CD1c-positive myeloid dendritic cell (primary cell): ENCODE measurements around the gene KIFC1.

Source experiments
- DNase-seq: peaks from one replicate; pipeline ENCODE4 v3.0.0-alpha.2; 2016; ENCODE audit errors: extremely low spot score

KIFC1 gene

GRCh38 chr6:33426590-33427511 is 35.2 kb downstream of the KIFC1 start:
- peak; percentile 53 for DNase-seq

- peak; percentile 47 for DNase-seq
These were observed 36.1 kb downstream of the KIFC1 start for GRCh38 chr6:33427585-33428223.

DNA sequence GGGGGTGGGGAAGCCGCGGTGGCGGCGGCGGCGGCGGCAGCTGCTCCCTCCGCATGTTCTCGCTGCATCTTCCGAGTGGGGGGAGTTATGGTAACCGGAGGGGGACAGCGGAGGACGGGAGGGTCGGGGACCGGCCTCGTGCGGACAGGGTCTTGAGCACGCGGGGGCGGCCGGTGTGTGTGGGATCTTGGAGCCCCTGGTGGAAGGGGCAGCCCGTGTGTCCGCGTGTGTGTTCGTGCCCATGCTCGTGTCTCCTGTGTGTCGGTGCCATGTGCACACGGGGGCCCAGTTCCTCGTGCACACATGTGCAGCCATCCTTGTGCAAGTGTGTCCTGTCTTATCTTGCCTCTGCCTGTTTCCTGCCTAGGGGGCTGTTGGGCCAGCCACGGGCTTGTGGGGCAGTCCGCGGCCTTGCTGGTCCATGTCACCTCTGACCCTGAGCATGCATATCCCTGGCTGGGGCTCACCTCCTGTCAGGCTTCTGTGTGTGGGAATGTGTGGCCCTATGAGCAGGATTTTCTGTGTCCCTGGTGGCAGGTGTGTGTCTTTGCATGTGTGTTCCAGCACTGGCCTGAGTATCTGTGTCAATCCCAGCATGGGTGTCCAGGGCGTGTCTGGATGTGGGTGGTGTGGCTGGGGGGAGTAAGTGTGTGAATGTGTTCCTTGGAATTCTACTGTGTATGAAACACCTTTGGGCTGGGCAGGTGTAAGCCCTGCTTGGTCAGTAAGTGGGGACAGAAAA is 36.8 kb downstream of the KIFC1 start:
- no peak for DNase-seq

DNA sequence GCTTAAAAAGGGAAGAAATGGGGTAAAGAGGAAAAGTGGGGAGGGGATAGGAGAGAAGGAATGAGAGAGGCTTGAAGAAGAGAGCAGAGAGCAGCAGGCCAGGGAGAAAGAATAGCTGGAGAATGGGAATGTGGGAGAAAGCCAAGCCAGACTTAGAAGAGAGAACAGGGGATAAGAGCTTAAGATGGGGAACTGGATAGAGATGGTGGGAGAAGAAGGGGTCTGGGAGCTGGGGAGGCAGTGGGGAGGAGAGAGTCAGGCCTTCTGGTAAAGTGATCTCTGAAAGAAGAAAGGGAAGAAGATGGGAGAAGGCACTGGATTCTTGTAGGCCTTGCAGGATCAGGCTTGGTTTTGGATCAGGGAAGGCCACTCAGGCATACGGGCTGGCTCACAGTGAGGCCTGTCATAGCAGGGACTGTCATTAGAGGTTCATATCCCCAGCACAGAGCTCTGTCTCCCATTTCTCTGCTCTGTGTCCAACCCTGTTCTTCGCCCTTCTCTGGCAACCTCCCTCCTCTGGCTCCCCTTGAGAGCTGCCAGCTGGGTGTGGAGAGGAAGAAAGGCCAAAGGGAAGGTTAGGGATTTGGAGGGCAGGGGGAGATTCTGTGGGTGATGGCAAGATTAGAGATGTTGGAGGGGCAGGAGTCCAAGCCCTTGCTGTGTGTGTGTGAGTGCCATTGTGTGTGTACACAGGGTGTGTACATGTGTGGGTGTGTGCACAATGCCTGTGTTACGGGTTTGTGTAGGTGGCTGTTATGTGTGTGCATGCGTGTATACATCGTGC is 37.5 kb downstream of the KIFC1 start:
- no peak for DNase-seq

DNA sequence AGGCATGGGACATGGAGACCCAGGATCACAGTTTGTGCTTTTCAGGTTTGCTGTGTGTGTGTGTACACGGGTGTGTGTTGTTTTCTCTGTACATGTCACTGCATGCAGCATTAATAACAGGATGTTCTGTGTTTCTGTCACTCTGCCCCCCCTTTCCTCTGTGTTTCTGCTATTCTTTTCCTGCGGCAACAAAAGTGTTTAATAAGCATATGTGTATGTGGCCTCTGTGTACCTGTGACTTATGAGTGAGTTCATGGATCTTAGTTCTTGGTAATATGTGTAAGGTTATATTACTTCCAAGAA is 38.1 kb downstream of the KIFC1 start:
- no peak for DNase-seq

GRCh38 chr6:33430334-33430733 is 38.7 kb downstream of the KIFC1 start:
- DNase-seq = no peak

- DNase-seq = peak; percentile 53
These were observed 39.6 kb downstream of the KIFC1 start for GRCh38 chr6:33430991-33431879.

DNA sequence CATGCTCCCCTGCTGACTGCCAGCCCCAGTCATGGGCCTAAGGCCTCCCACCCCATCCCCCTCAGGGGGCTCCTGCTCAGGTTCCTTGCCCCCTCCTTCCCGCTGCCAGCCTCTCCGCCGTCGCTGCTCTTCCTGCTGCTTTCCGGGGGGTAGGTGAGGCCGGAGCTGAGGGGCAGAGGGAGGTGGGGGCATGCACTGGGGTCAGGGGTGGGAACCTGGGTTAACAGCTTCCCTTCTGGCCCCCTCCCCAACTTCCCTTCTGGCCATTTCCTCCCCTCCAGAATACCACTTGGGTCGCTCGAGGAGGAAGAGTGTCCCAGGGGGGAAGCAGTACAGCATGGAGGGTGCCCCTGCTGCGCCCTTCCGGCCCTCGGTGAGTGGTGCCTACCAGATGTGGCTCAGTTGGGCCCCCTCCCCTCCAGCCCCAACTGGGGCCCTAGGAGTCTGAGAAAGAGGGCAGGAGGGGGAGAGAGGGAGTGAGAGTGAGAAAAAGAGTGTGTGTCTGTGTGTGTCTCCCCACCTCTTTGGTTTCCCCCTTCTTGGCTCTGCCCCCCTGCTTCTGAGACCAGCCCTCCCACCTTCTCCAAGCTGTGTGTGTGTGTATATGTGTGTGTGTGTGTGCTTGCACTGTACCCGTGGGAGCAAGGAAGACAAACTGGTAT is 40.4 kb downstream of the KIFC1 start:
- no peak for DNase-seq

- no peak for DNase-seq
These were observed 40.9 kb downstream of the KIFC1 start for GRCh38 chr6:33432546-33432945.

GRCh38 chr6:33433001-33433543 is 41.4 kb downstream of the KIFC1 start:
- DNase-seq = no peak

- DNase-seq = no peak
These were observed 42.0 kb downstream of the KIFC1 start for GRCh38 chr6:33433544-33434191.

GRCh38 chr6:33434961-33435360 is 43.3 kb downstream of the KIFC1 start:
- no peak for DNase-seq

GRCh38 chr6:33437666-33438065 is 46.0 kb downstream of the KIFC1 start:
- DNase-seq = no peak

DNA sequence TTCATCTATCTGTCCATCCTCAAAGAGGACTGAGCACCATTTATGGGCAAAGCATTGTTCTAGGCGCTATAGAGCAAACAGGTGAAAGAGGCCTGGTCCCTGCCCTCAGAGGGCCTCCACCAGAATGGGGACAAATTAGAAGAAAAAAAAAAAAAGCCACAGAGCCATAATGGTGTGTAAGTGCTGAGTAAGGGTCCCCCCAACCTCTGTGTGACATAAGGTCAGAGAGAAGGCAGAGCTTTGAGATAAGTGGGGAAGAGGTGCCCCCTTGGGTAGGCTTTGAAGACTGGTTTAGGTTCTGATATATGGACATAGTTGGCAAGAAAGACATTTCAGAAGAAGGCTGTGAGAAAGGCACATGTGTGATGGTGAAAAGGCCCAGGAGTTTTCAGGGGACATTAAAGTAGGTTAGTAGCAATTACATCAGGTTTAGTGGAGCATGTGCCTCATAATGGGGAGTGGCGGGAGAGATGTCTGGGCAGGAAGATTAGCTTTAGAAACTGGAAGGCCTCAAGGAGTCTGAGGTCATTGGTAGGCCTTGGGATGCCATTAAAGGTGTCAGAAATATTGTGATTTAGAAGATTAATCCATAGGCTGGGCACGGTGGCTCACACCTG is 47.5 kb downstream of the KIFC1 start:
- no peak for DNase-seq

DNA sequence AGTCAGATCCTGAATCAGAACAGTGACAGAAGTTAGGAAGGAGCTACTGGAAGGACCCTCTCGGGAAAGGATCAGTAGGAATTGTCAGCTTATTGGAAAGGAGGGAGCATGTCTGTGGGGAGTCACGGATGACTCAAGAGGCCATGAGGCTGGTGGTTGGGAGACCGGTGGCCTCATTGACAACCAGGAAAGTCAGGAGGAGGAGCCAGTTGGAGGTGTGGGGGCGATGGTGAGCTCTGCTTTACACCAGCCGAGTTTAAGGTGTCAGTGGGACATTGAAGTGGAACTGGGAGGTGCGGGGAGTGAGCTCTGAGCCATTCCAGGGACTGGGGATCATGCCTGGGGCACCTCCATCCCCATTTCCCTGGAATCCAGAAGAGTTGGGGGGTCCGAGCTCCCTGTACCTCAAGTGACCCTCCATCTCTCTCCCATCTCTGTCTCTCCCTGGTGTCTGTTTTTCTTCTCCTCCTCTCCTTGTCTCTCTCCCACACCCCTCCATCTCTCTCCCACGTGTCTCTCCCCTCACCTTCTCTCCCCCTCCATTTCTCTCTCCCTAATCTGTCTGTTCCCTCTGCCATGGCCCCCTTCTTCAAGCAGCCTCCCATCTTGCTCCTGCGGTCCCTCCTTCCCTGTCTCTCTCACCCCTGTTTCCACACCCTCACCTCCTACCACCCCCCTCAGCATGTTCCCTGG is 48.5 kb downstream of the KIFC1 start:
- no peak for DNase-seq

GRCh38 chr6:33440649-33441309 is 49.2 kb downstream of the KIFC1 start:
- no peak for DNase-seq

GRCh38 chr6:33441457-33441856 is 49.8 kb downstream of the KIFC1 start:
- DNase-seq = no peak

DNA sequence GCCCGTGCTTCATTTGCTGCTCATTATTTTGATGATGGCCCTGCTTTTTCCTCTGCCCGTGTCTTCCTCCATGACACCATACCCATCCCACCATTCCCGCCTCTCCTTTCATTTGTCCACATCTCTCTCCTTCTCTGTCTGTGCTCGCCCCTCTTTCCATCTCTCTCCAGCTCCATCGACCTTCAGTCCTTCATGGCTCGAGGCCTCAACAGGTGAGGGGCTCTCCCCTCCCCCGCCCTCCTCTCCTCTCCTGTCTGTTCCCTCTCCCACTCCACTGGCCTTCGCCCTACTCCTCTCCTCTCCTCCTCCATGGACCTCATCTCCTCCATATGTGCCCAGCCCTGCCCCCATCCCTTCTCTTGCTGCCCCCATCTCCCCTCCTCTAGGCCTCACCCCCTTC is 50.7 kb downstream of the KIFC1 start:
- no peak for DNase-seq
